ENCODE data around the gene NFKBIE.

DNA sequence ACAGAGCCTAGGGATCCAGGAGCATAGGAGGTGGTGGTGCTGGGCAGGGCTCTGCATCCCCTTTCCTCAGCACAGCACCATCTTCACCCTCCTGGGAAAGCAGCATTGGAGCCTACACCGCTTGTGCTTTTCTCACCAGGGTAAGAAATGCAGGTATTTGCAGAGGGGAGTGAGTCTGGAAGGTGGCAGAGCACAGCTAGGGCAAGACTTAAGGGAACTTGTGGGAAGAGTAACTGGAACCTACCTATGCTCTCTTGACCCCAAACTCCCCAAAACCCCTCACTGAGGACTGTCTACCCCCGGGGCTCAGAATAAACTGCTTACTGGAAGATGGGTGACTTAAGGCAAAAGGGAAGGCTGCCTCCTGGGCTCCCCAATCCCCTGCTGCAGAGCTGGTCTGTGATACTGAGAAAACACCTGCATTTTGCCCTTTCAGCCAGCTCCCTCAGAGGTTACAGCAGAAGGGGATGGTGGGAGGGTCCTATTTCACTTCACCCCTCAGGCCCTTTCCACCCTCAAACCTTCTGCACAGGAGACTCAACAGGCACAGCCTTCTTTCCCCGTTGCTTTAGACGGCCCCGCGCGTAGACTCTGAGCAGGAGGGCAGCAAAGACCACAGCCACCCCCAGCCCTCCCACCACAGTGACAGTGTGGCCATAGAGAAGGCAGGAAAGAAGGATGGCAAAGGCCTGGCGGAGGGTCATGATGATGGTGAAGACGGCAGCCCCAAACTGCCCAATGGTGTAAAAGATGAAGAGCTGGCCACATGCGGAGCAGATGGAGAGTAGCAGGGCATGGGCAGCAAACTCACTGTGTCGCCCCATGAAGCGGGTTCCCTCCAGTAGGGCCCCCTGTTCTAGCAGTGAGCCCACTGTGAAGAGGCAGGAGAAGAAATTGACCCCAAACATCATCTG, 10.9 kb downstream of the NFKBIE start:
- peak; percentile 53 for TF ChIP-seq POLR2A (IDR thresholded peaks at IDR 0.05; ENCODE audit: low read depth, low read length)
- no peak for TF ChIP-seq TAF1 (IDR thresholded peaks at IDR 0.05; ENCODE audit: borderline replicate concordance, low read depth, low read length)
- TF ChIP-seq POLR2AphosphoS5 (IDR thresholded peaks at IDR 0.05; ENCODE audit: low read depth, low read length) = peak; percentile 85

All from GM12892 (cell line).